ENCODE measurements around the gene OR3A2.
"Not testable (repeated sequence)": the region's sequence is repeated elsewhere in the genome, so short reads cannot be mapped to it uniquely, and the experiment has no call there.

- TF ChIP-seq CTCF, POLR2AphosphoS5, POLR2A, EP300 (IDR thresholded peaks at IDR 0.05): not testable (repeated sequence)
Observed at GRCh38 chr17:3241044-3241443, 145.1 kb downstream of the OR3A2 start.
